Measurements from ENCODE around the gene APOBEC2. TPM values are rescaled to one million over a fixed set of nuclear protein-coding genes. Genes with fewer than 3 reads are reported as not detected.
"Not testable (repeated sequence)": the region's sequence is repeated elsewhere in the genome, so short reads cannot be mapped to it uniquely, and the experiment has no call there.

The APOBEC2 gene
- total RNA-seq: not detected in 2 replicates

DNA sequence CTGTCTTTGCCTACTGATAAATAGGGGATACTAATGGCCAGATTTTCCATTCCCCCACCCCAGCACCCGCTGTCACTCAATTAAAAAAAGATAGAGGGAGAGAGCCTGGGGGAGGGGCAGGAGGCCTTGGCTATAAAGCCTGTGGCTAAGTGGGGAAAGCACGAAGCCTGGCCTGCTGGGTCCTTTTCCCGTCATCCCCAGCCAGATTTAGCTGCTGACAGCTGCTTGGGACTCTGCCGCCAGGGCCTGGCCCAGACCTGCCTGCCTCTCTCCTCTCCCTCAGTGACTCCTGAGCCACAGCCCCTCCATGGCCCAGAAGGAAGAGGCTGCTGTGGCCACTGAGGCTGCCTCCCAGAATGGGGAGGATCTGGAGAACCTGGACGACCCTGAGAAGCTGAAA, at the start of gene APOBEC2:
Gene APOBEC2 (plus strand): TSS at position 162 of the 400 bp plus-strand sequence. CDS start 146 bp downstream, at position 308.
- TF ChIP-seq, protein P1, sequence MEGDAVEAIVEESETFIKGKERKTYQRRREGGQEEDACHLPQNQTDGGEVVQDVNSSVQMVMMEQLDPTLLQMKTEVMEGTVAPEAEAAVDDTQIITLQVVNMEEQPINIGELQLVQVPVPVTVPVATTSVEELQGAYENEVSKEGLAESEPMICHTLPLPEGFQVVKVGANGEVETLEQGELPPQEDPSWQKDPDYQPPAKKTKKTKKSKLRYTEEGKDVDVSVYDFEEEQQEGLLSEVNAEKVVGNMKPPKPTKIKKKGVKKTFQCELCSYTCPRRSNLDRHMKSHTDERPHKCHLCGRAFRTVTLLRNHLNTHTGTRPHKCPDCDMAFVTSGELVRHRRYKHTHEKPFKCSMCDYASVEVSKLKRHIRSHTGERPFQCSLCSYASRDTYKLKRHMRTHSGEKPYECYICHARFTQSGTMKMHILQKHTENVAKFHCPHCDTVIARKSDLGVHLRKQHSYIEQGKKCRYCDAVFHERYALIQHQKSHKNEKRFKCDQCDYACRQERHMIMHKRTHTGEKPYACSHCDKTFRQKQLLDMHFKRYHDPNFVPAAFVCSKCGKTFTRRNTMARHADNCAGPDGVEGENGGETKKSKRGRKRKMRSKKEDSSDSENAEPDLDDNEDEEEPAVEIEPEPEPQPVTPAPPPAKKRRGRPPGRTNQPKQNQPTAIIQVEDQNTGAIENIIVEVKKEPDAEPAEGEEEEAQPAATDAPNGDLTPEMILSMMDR (IDR thresholded peaks at IDR 0.05; ENCODE audit: insufficient read depth, low read length, poor library complexity, severe bottlenecking): no peak
- H3K4me3 ChIP-seq (ENCODE audit: low read depth, low read length): no peak within 1 kb of the TSS
- DNase-seq (ENCODE audit: low read depth): no peak
- no peaks in the 10 kb centered on the region for H3K27me3 ChIP-seq (ENCODE audit: control insufficient read depth, insufficient read depth, low read length)
- H3K36me3 ChIP-seq (ENCODE audit: control insufficient read depth, insufficient read depth, low read length): no peaks in the 10 kb centered on the region

DNA sequence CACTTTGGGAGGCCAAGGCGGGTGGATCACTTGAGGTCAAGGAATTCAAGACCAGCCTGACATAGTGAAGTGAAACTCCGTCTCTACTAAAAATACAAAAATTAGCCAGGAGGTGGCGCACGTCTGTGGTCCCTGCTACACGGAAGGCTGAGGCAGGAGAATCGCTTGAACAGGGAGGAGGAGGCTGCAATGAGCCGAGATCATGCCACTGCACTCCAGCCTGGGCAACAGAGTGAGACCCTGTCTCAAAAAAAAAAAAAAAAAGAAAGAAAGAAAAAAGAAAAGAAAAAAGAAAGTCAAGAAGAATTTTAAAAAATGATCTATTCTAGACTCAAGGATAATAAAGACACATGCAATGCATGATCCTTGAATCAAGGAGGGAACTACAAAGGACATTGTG, 46.8 kb upstream of the APOBEC2 start:
- not testable (repeated sequence) for DNase-seq (ENCODE audit: low read depth); H3K27me3 ChIP-seq (ENCODE audit: control insufficient read depth, insufficient read depth, low read length); H3K36me3 ChIP-seq (ENCODE audit: control insufficient read depth, insufficient read depth, low read length); H3K4me3 ChIP-seq (ENCODE audit: low read depth, low read length)
- TF ChIP-seq, protein P1 (IDR thresholded peaks at IDR 0.05; ENCODE audit: insufficient read depth, low read length, poor library complexity, severe bottlenecking): peak; percentile 43

DNA sequence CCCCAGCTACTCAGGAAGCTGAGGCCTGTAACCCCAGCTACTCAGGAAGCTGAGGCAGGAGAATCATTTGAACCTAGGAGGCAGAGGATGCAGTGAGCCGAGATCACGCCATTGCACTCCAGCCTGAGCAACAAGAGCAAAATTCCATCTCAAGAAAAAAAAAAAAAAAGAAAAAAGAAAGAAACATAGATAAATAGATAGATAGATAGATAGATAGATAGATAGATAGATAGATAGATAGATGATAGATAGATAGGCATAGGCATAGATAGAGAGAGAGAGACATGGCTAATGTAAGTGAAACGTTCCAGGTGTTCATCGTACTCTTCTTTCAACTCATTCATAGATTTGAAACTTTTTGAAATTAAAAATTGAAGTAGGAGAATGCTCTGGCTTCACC, 46.0 kb upstream of the APOBEC2 start:
- not testable (repeated sequence) for H3K36me3 ChIP-seq (ENCODE audit: control insufficient read depth, insufficient read depth, low read length); H3K27me3 ChIP-seq (ENCODE audit: control insufficient read depth, insufficient read depth, low read length); DNase-seq (ENCODE audit: low read depth); H3K4me3 ChIP-seq (ENCODE audit: low read depth, low read length)

DNA sequence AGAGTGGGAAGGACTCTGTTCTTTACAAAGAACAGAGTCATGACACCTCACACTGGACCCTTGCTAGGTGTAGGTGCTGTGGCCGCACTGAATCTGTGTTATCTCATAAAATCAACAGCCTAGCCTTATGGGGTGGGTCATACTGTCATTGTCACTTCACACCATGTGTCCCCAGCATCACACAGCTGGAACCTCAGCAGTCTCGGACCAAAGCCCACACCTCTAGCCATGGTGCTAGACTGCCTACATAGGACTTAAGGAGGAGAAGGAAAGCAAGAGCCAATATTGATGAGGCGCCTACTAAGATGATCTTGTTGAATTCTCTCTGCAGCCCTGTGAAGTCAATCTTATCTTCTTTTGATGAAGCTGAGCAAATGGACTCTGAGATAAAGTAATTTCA, 45.0 kb upstream of the APOBEC2 start:
- DNase-seq (ENCODE audit: low read depth): no peak
- H3K4me3 ChIP-seq (ENCODE audit: low read depth, low read length): no peak overlapping the region
- no peaks in the 10 kb centered on the region for H3K36me3 ChIP-seq (ENCODE audit: control insufficient read depth, insufficient read depth, low read length)
- TF ChIP-seq, protein P1 (IDR thresholded peaks at IDR 0.05; ENCODE audit: insufficient read depth, low read length, poor library complexity, severe bottlenecking): no peak
- H3K27me3 ChIP-seq (ENCODE audit: control insufficient read depth, insufficient read depth, low read length): no peaks in the 10 kb centered on the region

DNA sequence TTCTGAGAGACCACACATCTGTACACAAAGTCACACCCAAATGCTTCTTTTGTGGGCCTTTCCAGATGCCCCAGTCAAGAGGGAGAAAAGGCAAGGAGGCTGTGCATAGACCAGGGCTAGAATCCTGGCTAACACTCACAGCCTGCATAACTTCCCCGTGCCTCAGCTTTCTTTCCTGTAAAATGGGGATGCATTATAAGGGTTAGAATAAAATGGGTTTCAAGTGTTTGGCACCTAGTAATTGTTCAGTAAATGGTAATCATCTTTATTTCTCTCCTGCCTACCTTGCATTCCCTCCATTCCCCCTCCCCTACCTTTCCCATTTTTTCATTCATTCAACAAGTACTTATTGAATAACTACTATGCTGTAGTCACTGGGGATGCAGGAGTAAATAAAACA, 43.3 kb upstream of the APOBEC2 start:
- TF ChIP-seq, protein P1 (IDR thresholded peaks at IDR 0.05; ENCODE audit: insufficient read depth, low read length, poor library complexity, severe bottlenecking): no peak
- no peak overlapping the region for H3K4me3 ChIP-seq (ENCODE audit: low read depth, low read length)
- H3K27me3 ChIP-seq (ENCODE audit: control insufficient read depth, insufficient read depth, low read length): no peaks in the 10 kb centered on the region
- H3K36me3 ChIP-seq (ENCODE audit: control insufficient read depth, insufficient read depth, low read length): no peaks in the 10 kb centered on the region
- DNase-seq (ENCODE audit: low read depth): no peak

DNA sequence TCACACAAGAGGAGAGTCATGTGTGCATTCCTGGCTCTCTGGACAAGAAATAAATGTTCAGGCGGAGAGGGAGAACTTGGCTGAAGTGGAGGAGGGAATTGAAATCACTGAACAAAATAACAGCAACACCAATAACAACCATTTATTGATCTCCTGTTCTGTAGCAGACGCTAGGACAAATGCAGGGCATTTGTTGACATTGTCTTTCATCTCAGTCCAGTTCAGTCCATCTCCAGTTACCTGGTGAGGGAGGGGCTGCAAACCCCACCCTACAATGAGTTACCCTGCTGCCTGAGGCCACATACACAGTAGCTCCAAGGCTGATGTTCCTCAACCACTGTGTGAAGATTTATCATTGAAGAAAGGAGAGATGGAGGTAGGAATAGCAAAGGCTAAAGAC, 41.3 kb upstream of the APOBEC2 start:
- H3K36me3 ChIP-seq (ENCODE audit: control insufficient read depth, insufficient read depth, low read length): no peaks in the 10 kb centered on the region
- H3K4me3 ChIP-seq (ENCODE audit: low read depth, low read length): no peak overlapping the region
- H3K27me3 ChIP-seq (ENCODE audit: control insufficient read depth, insufficient read depth, low read length): no peaks in the 10 kb centered on the region
- DNase-seq (ENCODE audit: low read depth): no peak
- TF ChIP-seq, protein P1 (IDR thresholded peaks at IDR 0.05; ENCODE audit: insufficient read depth, low read length, poor library complexity, severe bottlenecking): no peak
